Measurements from ENCODE around the gene GARRE1.

- TF ChIP-seq YY1 (IDR thresholded peaks at IDR 0.05; ENCODE audit: low read depth) = no peak
- TF ChIP-seq ZBTB7A (IDR thresholded peaks at IDR 0.05; ENCODE audit: low read depth) = no peak
- TF ChIP-seq RAD21 (IDR thresholded peaks at IDR 0.05; ENCODE audit: low read depth) = no peak
- TF ChIP-seq EP300 (IDR thresholded peaks at IDR 0.05; ENCODE audit: borderline replicate concordance) = no peak
- TF ChIP-seq TCF12 (IDR thresholded peaks at IDR 0.05; ENCODE audit: low read depth) = no peak
- no peak for TF ChIP-seq CEBPB (IDR thresholded peaks at IDR 0.05)
- TF ChIP-seq MAX (IDR thresholded peaks at IDR 0.05) = no peak
These were observed 1.2 kb downstream of the GARRE1 start for GRCh38 chr19:34255546-34255945.

Data from Ishikawa (cell line).